Neural cell (in vitro differentiated cells): ENCODE results near the gene C2CD4A. TPM values are rescaled to one million over a fixed set of nuclear protein-coding genes. Genes with fewer than 3 reads are reported as not detected.

Source experiments
- H2AFZ ChIP-seq: fragments of 200-600, 300-800 bp; sonication (generic), shearing (Covaris generic); 2 replicates; pipeline ENCODE4 v1.6.0; 2014; ENCODE audit warnings: low read depth, mild to moderate bottlenecking, antibody characterized with exemption, low read length, moderate library complexity
- H3F3A ChIP-seq: fragments of 200-600 bp; shearing (Covaris generic); 2 replicates; pipeline ENCODE4 v1.6.1; 2016; ENCODE audit warnings: mild to moderate bottlenecking, moderate library complexity, mixed read lengths, antibody characterized with exemption, low read length; ENCODE audit not compliant: insufficient read depth, poor library complexity, severe bottlenecking
- H3K27ac ChIP-seq: fragments of 200-600, 300-800 bp; sonication (generic), shearing (Covaris generic); 2 replicates; pipeline ENCODE4 v1.5.1; 2014; ENCODE audit warnings: mild to moderate bottlenecking, low read length, moderate library complexity
- H3K27me3 ChIP-seq: fragments of 300-800, 200-600 bp; sonication (generic), shearing (Covaris generic); 2 replicates; pipeline ENCODE4 v1.6.0; 2014; ENCODE audit warnings: mild to moderate bottlenecking, low read depth, low read length, moderate library complexity; ENCODE audit not compliant: insufficient read depth
- H3K36me3 ChIP-seq: fragments of 300-800, 200-600 bp; sonication (generic), shearing (Covaris generic); 2 replicates; pipeline ENCODE4 v1.5.1; 2014; ENCODE audit warnings: mild to moderate bottlenecking, antibody characterized with exemption, low read length, moderate library complexity; ENCODE audit not compliant: insufficient read depth
- H3K4me2 ChIP-seq: fragments of 300-800, 200-600 bp; sonication (generic), shearing (Covaris generic); 2 replicates; pipeline ENCODE4 v1.6.0; 2014; ENCODE audit warnings: mild to moderate bottlenecking, low read length
- H3K4me3 ChIP-seq: fragments of 300-800, 200-600 bp; sonication (generic), shearing (Covaris generic); 2 replicates; pipeline ENCODE4 v1.5.1; 2014; ENCODE audit warnings: mild to moderate bottlenecking, low read length, moderate library complexity
- H3K79me2 ChIP-seq: fragments of 200-600 bp; shearing (Covaris generic); replicated peaks from 2 replicates; pipeline ENCODE4 v1.6.0; 2014; ENCODE audit warnings: mild to moderate bottlenecking, low read length, moderate library complexity; ENCODE audit not compliant: insufficient read depth
- H3K9ac ChIP-seq: fragments of 300-800, 200-600 bp; sonication (generic), shearing (Covaris generic); 2 replicates; pipeline ENCODE4 v1.6.1; 2016; ENCODE audit warnings: mild to moderate bottlenecking, low read length, mixed read lengths
- H3K9me2 ChIP-seq: fragments of 200-600 bp; shearing (Covaris generic); 2 replicates; pipeline ENCODE4 v1.6.1; 2016; ENCODE audit warnings: mild to moderate bottlenecking, low read length, mixed read lengths; ENCODE audit not compliant: insufficient read depth
- H3K9me3 ChIP-seq: fragments of 200-600, 300-800 bp; sonication (generic), shearing (Covaris generic); 2 replicates; pipeline ENCODE4 v1.6.1; 2016; ENCODE audit warnings: mild to moderate bottlenecking, mixed run types, low read length, moderate library complexity, mixed read lengths
- H4K20me1 ChIP-seq: fragments of 200-600 bp; shearing (Covaris generic); 2 replicates; pipeline ENCODE4 v1.6.1; 2016; ENCODE audit warnings: mild to moderate bottlenecking, mixed run types; ENCODE audit not compliant: insufficient read depth
- CTCF ChIP-seq: fragments of 450-650 bp; IDR thresholded peaks from 2 replicates; pipeline ENCODE4 v1.5.1; 2014; ENCODE audit warnings: antibody characterized with exemption, mild to moderate bottlenecking, moderate library complexity; ENCODE audit not compliant: poor library complexity, severe bottlenecking
- EP300 ChIP-seq: fragments of 450-650 bp; conservative IDR thresholded peaks from 2 replicates; pipeline ENCODE4 v1.6.1; 2014; ENCODE audit warnings: antibody characterized with exemption, mild to moderate bottlenecking, moderate library complexity; ENCODE audit not compliant: poor library complexity, severe bottlenecking
- EZH2 ChIP-seq: fragments of 200-600, 300-800 bp; shearing (Covaris generic), sonication (generic); IDR thresholded peaks from 2 replicates; pipeline ENCODE4 v1.6.1; 2014; ENCODE audit warnings: antibody characterized with exemption, low read length, borderline replicate concordance, mild to moderate bottlenecking; ENCODE audit not compliant: insufficient read depth, poor library complexity, severe bottlenecking
- MXI1 ChIP-seq: fragments of 450-650 bp; conservative IDR thresholded peaks from 2 replicates; pipeline ENCODE4 v1.6.1; 2014; ENCODE audit warnings: antibody characterized with exemption, mild to moderate bottlenecking; ENCODE audit not compliant: poor library complexity, severe bottlenecking
- POLR2AphosphoS5 ChIP-seq: IDR thresholded peaks from 2 replicates; pipeline ENCODE4 v1.6.1; 2012
- RAD21 ChIP-seq: fragments of 450-650 bp; conservative IDR thresholded peaks from 2 replicates; pipeline ENCODE4 v1.6.1; 2014; ENCODE audit warnings: antibody characterized with exemption, mild to moderate bottlenecking, moderate library complexity
- REST ChIP-seq: IDR thresholded peaks from 2 replicates; pipeline ENCODE4 v1.6.1; 2012; ENCODE audit warnings: borderline replicate concordance
- SMC3 ChIP-seq: fragments of 450-650 bp; conservative IDR thresholded peaks from 2 replicates; pipeline ENCODE4 v1.6.1; 2014; ENCODE audit warnings: antibody characterized with exemption, mild to moderate bottlenecking, moderate library complexity; ENCODE audit not compliant: poor library complexity
- TAF1 ChIP-seq: IDR thresholded peaks from 2 replicates; pipeline ENCODE4 v1.6.1; 2012; ENCODE audit warnings: low read depth
- polyA plus RNA-seq: library from polyadenylated mRNA; depleted of rRNA; stranded (reverse); fragments of >200 nt; gene quantifications from 2 replicates; pipeline ENCODE4 v1.2.3, GENCODE V29; 2014

C2CD4A gene
- polyA plus RNA-seq, 1 donor from 2014 or later, result not detected

- Histone ChIP-seq H3K4me2 (no peak overlapping the region), H4K20me1 (no peaks in the 10 kb centered on the region), H3K4me3 (no peak overlapping the region), H3K36me3 (no peaks in the 10 kb centered on the region), H3K27ac (no peak overlapping the region), H3K9me2 (no peaks in the 10 kb centered on the region), H3K27me3 (no peaks in the 10 kb centered on the region), H3K9me3 (no peaks in the 10 kb centered on the region), H3F3A (no peaks in the 10 kb centered on the region), H3K79me2 (no peaks in the 10 kb centered on the region), H3K9ac (no peak overlapping the region), H2AFZ (no peak overlapping the region)
- TF ChIP-seq MXI1 (no peak), CTCF (no peak), POLR2AphosphoS5 (no peak), EP300 (no peak), EZH2 (no peak), TAF1 (no peak), REST (no peak), SMC3 (no peak), RAD21 (no peak)
Observed at GRCh38 chr15:62079594-62079993, 12.8 kb downstream of the C2CD4A start.

GRCh38 chr15:62083194-62084154 lies 16.7 kb downstream of the C2CD4A start:
- Histone ChIP-seq H2AFZ (no peak overlapping the region), H3K27ac (no peak overlapping the region), H3K36me3 (no peaks in the 10 kb centered on the region), H3K4me2 (no peak overlapping the region), H3K9me2 (no peaks in the 10 kb centered on the region), H3K4me3 (no peak overlapping the region), H3K27me3 (no peaks in the 10 kb centered on the region), H3F3A (no peaks in the 10 kb centered on the region), H4K20me1 (no peaks in the 10 kb centered on the region), H3K9me3 (no peaks in the 10 kb centered on the region), H3K9ac (no peak overlapping the region), H3K79me2 (no peaks in the 10 kb centered on the region)
- TF ChIP-seq EZH2, result no peak
- no peak for TF ChIP-seq POLR2AphosphoS5
- TF ChIP-seq TAF1, result no peak
- no peak for TF ChIP-seq REST
- TF ChIP-seq CTCF, result no peak
- TF ChIP-seq RAD21, result no peak
- TF ChIP-seq EP300, result no peak
- TF ChIP-seq SMC3, result no peak
- TF ChIP-seq MXI1, result no peak
